ENCODE measurements around the gene DOK7.

GRCh38 chr4:3512279-3512678 lies 49.2 kb downstream of the DOK7 start:
- TF ChIP-seq CTCF (conservative IDR thresholded peaks at IDR 0.05 in 1 of 2, IDR thresholded peaks at IDR 0.05 in 1 of 2; ENCODE audit: low read depth in 1 of 2, low read length in 2 of 2) (no peak), EZH2 (IDR thresholded peaks at IDR 0.05; ENCODE audit: low read length, missing control alignments) (no peak)

All from fibroblast of lung (primary cell).